A204.1 (cell line): ENCODE measurements around the gene RFT1.

Experiments
- FAIRE-seq: peaks from 2 replicates; lab custom pipeline; 2012; peaks lifted over from hg19 to GRCh38; lab: Jason Lieb, UNC

The RFT1 gene

GRCh38 chr3:53150247-53151085, 20.2 kb upstream of the RFT1 start:
- FAIRE-seq, result no peak

GRCh38 chr3:53149699-53150098, 19.5 kb upstream of the RFT1 start:
- FAIRE-seq, result no peak

GRCh38 chr3:53149006-53149690, 18.9 kb upstream of the RFT1 start:
- FAIRE-seq, result no peak

GRCh38 chr3:53147903-53148400, 17.7 kb upstream of the RFT1 start:
- no peak for FAIRE-seq

- no peak for FAIRE-seq
Measured at GRCh38 chr3:53147151-53147902, 17.1 kb upstream of the RFT1 start.

GRCh38 chr3:53146319-53146891, 16.2 kb upstream of the RFT1 start:
- FAIRE-seq, result no peak

- no peak for FAIRE-seq
Measured at GRCh38 chr3:53145713-53146080, 15.5 kb upstream of the RFT1 start.

- no peak for FAIRE-seq
Measured at GRCh38 chr3:53144862-53145712, 14.9 kb upstream of the RFT1 start.

- FAIRE-seq, result no peak
Measured at GRCh38 chr3:53144446-53144845, 14.2 kb upstream of the RFT1 start.

GRCh38 chr3:53142986-53143385, 12.8 kb upstream of the RFT1 start:
- no peak for FAIRE-seq

GRCh38 chr3:53140847-53141845, 10.9 kb upstream of the RFT1 start:
- FAIRE-seq, result no peak

- FAIRE-seq, result no peak
Measured at GRCh38 chr3:53139906-53140846, 9.9 kb upstream of the RFT1 start.

GRCh38 chr3:53137835-53138446, 7.7 kb upstream of the RFT1 start:
- FAIRE-seq, result no peak

GRCh38 chr3:53137221-53137620, 7.0 kb upstream of the RFT1 start:
- FAIRE-seq, result no peak

GRCh38 chr3:53134631-53135232, 4.5 kb upstream of the RFT1 start:
- FAIRE-seq, result no peak

GRCh38 chr3:53132347-53132746, 2.1 kb upstream of the RFT1 start:
- no peak for FAIRE-seq

GRCh38 chr3:53131096-53131495, 861 bp upstream of the RFT1 start:
- FAIRE-seq, result no peak

- no peak for FAIRE-seq
Measured at GRCh38 chr3:53129344-53129743, 891 bp downstream of the RFT1 start.
